ENCODE data around the gene NEK10.

Gene NEK10

DNA sequence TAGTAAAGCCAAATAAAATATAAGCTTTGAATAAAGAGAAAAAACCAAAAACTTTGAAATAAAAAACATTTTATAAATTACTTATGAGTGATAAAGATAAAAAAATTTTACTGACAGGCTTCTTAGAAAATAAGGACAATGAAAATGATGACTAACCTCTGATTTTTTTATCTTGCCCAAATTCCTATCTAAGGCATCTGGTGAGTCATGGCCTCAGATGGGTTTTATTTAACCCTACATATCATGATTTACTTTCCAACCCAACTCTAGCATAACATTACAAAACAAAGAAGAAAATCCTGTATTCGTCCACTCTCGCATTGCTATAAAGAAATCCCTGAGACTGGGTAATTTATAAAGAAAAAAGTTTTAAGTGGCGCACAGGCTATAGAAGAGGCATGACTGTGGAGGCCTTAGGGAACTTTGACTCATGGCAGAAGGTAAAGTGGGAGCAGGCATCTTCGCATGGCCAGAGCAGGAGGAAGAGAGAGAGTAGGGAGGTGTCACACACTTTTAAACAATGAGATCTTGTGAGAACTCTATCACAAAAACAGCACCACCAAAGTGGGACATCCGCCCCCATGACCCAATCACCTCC lies 152.1 kb downstream of the NEK10 start:
- Histone ChIP-seq H3K27ac (ENCODE audit: low read depth, low read length) (no peak overlapping the region), H3K9ac (ENCODE audit: low read depth in 1 of 2, low read length in 2 of 2) (no peak overlapping the region), H3K4me1 (ENCODE audit: control insufficient read depth in 1 of 2, insufficient read depth in 2 of 2, low read length in 2 of 2) (peaks cover 0 to 10% of the 10 kb centered on the region in 2 donors), H3K36me3 (ENCODE audit: control insufficient read depth in 1 of 2, insufficient read depth in 2 of 2, low read length in 2 of 2) (no peaks in the 10 kb centered on the region), H3K27me3 (ENCODE audit: control insufficient read depth in 1 of 2, insufficient read depth in 2 of 2, low read length in 2 of 2) (no peaks in the 10 kb centered on the region), H3K4me3 (ENCODE audit: low read depth in 1 of 2, low read length in 2 of 2) (no peak overlapping the region), H3K9me3 (ENCODE audit: control insufficient read depth in 1 of 2, low read length in 2 of 2) (no peaks in the 10 kb centered on the region)

DNA sequence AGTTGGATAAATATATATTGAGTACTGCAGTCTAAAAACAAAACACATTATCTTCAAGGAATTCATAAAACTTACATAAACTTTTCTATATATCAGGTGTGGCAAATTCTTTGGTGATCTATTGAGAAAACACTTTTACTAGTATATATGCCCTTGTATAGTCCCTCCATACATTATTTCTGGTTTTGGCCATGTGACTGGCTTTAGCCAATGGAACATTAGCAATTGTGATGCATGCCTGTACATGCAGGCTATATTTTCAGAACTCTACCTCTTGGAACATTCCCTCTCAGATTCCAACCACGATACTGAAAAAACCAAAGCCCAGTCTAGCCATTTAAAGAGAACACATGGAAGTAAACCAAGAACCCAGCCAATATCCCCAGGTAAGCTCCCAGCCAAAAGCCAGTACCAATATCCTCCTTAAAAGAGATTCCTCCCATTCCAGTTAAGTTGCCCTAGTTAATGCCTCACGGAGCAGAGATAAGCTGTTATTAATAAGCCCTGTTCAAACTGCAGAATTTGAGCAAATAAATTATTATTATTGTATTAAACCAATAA lies 152.8 kb downstream of the NEK10 start:
- no peak overlapping the region for H3K9ac ChIP-seq (ENCODE audit: low read depth in 1 of 2, low read length in 2 of 2)
- peaks cover 0 to 7% of the 10 kb centered on the region in 2 donors for H3K4me1 ChIP-seq (ENCODE audit: control insufficient read depth in 1 of 2, insufficient read depth in 2 of 2, low read length in 2 of 2)
- no peaks in the 10 kb centered on the region for H3K36me3 ChIP-seq (ENCODE audit: control insufficient read depth in 1 of 2, insufficient read depth in 2 of 2, low read length in 2 of 2)
- H3K27ac ChIP-seq (ENCODE audit: low read depth, low read length): no peak overlapping the region
- H3K9me3 ChIP-seq (ENCODE audit: control insufficient read depth in 1 of 2, low read length in 2 of 2): no peaks in the 10 kb centered on the region
- H3K4me3 ChIP-seq (ENCODE audit: low read depth in 1 of 2, low read length in 2 of 2): no peak overlapping the region
- no peaks in the 10 kb centered on the region for H3K27me3 ChIP-seq (ENCODE audit: control insufficient read depth in 1 of 2, insufficient read depth in 2 of 2, low read length in 2 of 2)

DNA sequence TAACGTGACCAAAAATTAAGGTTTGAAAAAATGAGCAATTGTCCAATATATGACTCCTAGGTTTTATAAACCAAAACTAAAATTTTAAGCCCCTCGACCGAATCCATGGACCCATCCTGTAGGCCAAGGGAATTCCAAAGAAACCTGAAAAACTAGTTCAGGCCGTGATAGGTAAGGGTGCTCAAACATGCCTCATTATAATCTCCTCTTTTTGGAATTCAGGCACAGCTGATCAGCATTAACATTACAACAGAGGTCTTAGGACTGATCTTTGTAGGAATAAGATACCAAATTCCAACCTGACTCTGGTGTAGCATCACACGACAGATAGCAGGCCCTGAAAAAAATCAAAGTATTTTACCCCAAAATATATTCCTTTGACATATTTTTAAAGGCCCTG lies 155.7 kb downstream of the NEK10 start:
- H3K27me3 ChIP-seq (ENCODE audit: control insufficient read depth in 1 of 2, insufficient read depth in 2 of 2, low read length in 2 of 2): no peaks in the 10 kb centered on the region
- H3K9ac ChIP-seq (ENCODE audit: low read depth in 1 of 2, low read length in 2 of 2): no peak overlapping the region
- no peak overlapping the region for H3K4me3 ChIP-seq (ENCODE audit: low read depth in 1 of 2, low read length in 2 of 2)
- no peaks in the 10 kb centered on the region for H3K36me3 ChIP-seq (ENCODE audit: control insufficient read depth in 1 of 2, insufficient read depth in 2 of 2, low read length in 2 of 2)
- no peaks in the 10 kb centered on the region for H3K4me1 ChIP-seq (ENCODE audit: control insufficient read depth in 1 of 2, insufficient read depth in 2 of 2, low read length in 2 of 2)
- H3K9me3 ChIP-seq (ENCODE audit: control insufficient read depth in 1 of 2, low read length in 2 of 2): no peaks in the 10 kb centered on the region
- no peak overlapping the region for H3K27ac ChIP-seq (ENCODE audit: low read depth, low read length)

GRCh38 chr3:27209617-27210264 lies 159.4 kb downstream of the NEK10 start:
- no peaks in the 10 kb centered on the region for H3K9me3 ChIP-seq (ENCODE audit: control insufficient read depth in 1 of 2, low read length in 2 of 2)
- no peak overlapping the region for H3K27ac ChIP-seq (ENCODE audit: low read depth, low read length)
- no peak overlapping the region for H3K4me3 ChIP-seq (ENCODE audit: low read depth in 1 of 2, low read length in 2 of 2)
- no peak overlapping the region for H3K9ac ChIP-seq (ENCODE audit: low read depth in 1 of 2, low read length in 2 of 2)
- H3K36me3 ChIP-seq (ENCODE audit: control insufficient read depth in 1 of 2, insufficient read depth in 2 of 2, low read length in 2 of 2): no peaks in the 10 kb centered on the region
- H3K4me1 ChIP-seq (ENCODE audit: control insufficient read depth in 1 of 2, insufficient read depth in 2 of 2, low read length in 2 of 2): no peaks in the 10 kb centered on the region
- no peaks in the 10 kb centered on the region for H3K27me3 ChIP-seq (ENCODE audit: control insufficient read depth in 1 of 2, insufficient read depth in 2 of 2, low read length in 2 of 2)

DNA sequence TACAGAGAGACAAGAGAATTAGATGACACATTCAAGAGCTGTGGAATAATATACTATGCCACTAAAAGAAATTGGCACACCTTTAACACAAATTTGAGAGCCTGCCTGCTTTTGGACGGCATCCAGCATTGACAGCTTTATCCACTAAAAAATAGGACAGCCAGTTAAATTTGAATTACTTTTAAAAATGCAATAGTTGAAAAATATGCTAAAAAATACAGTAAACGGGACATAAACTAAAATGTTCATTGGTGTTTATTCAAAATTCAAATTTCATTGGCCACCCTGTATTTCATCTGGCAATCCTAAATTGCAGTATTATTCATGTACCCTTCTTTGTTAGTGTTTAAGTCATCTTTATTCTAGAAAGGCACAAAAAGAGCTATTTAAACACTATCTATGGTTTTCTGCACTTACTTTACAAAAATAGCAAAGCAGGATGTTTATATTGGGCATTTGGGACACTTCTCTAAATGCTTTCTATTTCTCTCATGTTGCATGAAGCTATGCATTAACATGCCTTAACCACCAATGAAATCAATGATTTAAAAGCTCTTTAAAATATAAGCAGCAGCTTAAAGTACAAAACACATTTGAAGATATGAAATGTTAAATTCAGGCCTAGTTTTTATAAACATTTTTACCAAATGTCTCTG lies 160.1 kb downstream of the NEK10 start:
- H3K27me3 ChIP-seq (ENCODE audit: control insufficient read depth in 1 of 2, insufficient read depth in 2 of 2, low read length in 2 of 2): no peaks in the 10 kb centered on the region
- H3K4me1 ChIP-seq (ENCODE audit: control insufficient read depth in 1 of 2, insufficient read depth in 2 of 2, low read length in 2 of 2): no peaks in the 10 kb centered on the region
- H3K9me3 ChIP-seq (ENCODE audit: control insufficient read depth in 1 of 2, low read length in 2 of 2): no peaks in the 10 kb centered on the region
- H3K9ac ChIP-seq (ENCODE audit: low read depth in 1 of 2, low read length in 2 of 2): no peak overlapping the region
- no peak overlapping the region for H3K27ac ChIP-seq (ENCODE audit: low read depth, low read length)
- H3K36me3 ChIP-seq (ENCODE audit: control insufficient read depth in 1 of 2, insufficient read depth in 2 of 2, low read length in 2 of 2): no peaks in the 10 kb centered on the region
- H3K4me3 ChIP-seq (ENCODE audit: low read depth in 1 of 2, low read length in 2 of 2): no peak overlapping the region

DNA sequence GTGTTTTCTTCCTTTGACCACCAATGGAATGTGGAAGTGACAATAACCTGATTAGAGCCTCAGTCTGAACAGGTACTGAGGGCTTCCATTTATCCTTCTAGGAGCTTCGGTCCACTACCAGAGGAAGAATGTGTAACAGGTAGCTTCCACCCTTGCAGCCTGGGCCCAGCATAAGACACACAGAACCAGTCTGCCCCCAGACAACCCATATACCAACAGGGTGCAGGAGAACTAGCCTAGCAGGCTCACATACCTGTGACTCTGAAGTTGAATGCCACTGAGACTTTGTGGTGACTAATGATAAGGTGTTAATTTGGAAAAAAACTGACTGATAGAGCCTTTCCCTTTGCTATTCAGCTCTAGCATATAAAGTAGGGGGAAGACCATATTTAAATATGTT lies 166.2 kb downstream of the NEK10 start:
- Histone ChIP-seq H3K4me1 (ENCODE audit: control insufficient read depth in 1 of 2, insufficient read depth in 2 of 2, low read length in 2 of 2) (no peaks in the 10 kb centered on the region), H3K9me3 (ENCODE audit: control insufficient read depth in 1 of 2, low read length in 2 of 2) (no peaks in the 10 kb centered on the region), H3K27me3 (ENCODE audit: control insufficient read depth in 1 of 2, insufficient read depth in 2 of 2, low read length in 2 of 2) (no peaks in the 10 kb centered on the region), H3K9ac (ENCODE audit: low read depth in 1 of 2, low read length in 2 of 2) (no peak overlapping the region), H3K4me3 (ENCODE audit: low read depth in 1 of 2, low read length in 2 of 2) (no peak overlapping the region), H3K36me3 (ENCODE audit: control insufficient read depth in 1 of 2, insufficient read depth in 2 of 2, low read length in 2 of 2) (no peaks in the 10 kb centered on the region), H3K27ac (ENCODE audit: low read depth, low read length) (no peak overlapping the region)

- Histone ChIP-seq H3K36me3 (ENCODE audit: control insufficient read depth in 1 of 2, insufficient read depth in 2 of 2, low read length in 2 of 2) (no peaks in the 10 kb centered on the region), H3K4me3 (ENCODE audit: low read depth in 1 of 2, low read length in 2 of 2) (no peak overlapping the region), H3K4me1 (ENCODE audit: control insufficient read depth in 1 of 2, insufficient read depth in 2 of 2, low read length in 2 of 2) (no peaks in the 10 kb centered on the region), H3K9ac (ENCODE audit: low read depth in 1 of 2, low read length in 2 of 2) (no peak overlapping the region), H3K9me3 (ENCODE audit: control insufficient read depth in 1 of 2, low read length in 2 of 2) (no peaks in the 10 kb centered on the region), H3K27me3 (ENCODE audit: control insufficient read depth in 1 of 2, insufficient read depth in 2 of 2, low read length in 2 of 2) (no peaks in the 10 kb centered on the region), H3K27ac (ENCODE audit: low read depth, low read length) (no peak overlapping the region)
These were observed 167.7 kb downstream of the NEK10 start for GRCh38 chr3:27201492-27201891.

- Histone ChIP-seq H3K9me3 (ENCODE audit: control insufficient read depth in 1 of 2, low read length in 2 of 2) (no peaks in the 10 kb centered on the region), H3K9ac (ENCODE audit: low read depth in 1 of 2, low read length in 2 of 2) (no peak overlapping the region), H3K27me3 (ENCODE audit: control insufficient read depth in 1 of 2, insufficient read depth in 2 of 2, low read length in 2 of 2) (no peaks in the 10 kb centered on the region), H3K4me3 (ENCODE audit: low read depth in 1 of 2, low read length in 2 of 2) (no peak overlapping the region), H3K27ac (ENCODE audit: low read depth, low read length) (no peak overlapping the region), H3K36me3 (ENCODE audit: control insufficient read depth in 1 of 2, insufficient read depth in 2 of 2, low read length in 2 of 2) (no peaks in the 10 kb centered on the region), H3K4me1 (ENCODE audit: control insufficient read depth in 1 of 2, insufficient read depth in 2 of 2, low read length in 2 of 2) (no peaks in the 10 kb centered on the region)
These were observed 168.3 kb downstream of the NEK10 start for GRCh38 chr3:27200721-27201489.

GRCh38 chr3:27194861-27195483 lies 174.2 kb downstream of the NEK10 start:
- no peaks in the 10 kb centered on the region for H3K36me3 ChIP-seq (ENCODE audit: control insufficient read depth in 1 of 2, insufficient read depth in 2 of 2, low read length in 2 of 2)
- no peak overlapping the region for H3K27ac ChIP-seq (ENCODE audit: low read depth, low read length)
- H3K9me3 ChIP-seq (ENCODE audit: control insufficient read depth in 1 of 2, low read length in 2 of 2): no peaks in the 10 kb centered on the region
- no peaks in the 10 kb centered on the region for H3K4me1 ChIP-seq (ENCODE audit: control insufficient read depth in 1 of 2, insufficient read depth in 2 of 2, low read length in 2 of 2)
- no peak overlapping the region for H3K9ac ChIP-seq (ENCODE audit: low read depth in 1 of 2, low read length in 2 of 2)
- H3K27me3 ChIP-seq (ENCODE audit: control insufficient read depth in 1 of 2, insufficient read depth in 2 of 2, low read length in 2 of 2): no peaks in the 10 kb centered on the region
- H3K4me3 ChIP-seq (ENCODE audit: low read depth in 1 of 2, low read length in 2 of 2): no peak overlapping the region

Measured in duodenal mucosa (tissue), 2 donors.